Ovary (tissue), 10 donors: ENCODE measurements around the gene DSG1. TPM values are rescaled to one million over a fixed set of nuclear protein-coding genes. Genes with fewer than 3 reads are reported as not detected.

Experiments
- DNase-seq, 5 donors: peaks; one replicate each; pipeline ENCODE4 v3.0.0-alpha.2; 2019 to 2020
- H3K27ac ChIP-seq, 2 donors: fragments of 200-600 bp; one replicate each; pipeline versions ENCODE4 v1.5.1 to v1.8.0; 2019 to 2022
- H3K27me3 ChIP-seq: fragments of 200-600 bp; one replicate; pipeline ENCODE4 v1.8.0; 2022
- H3K36me3 ChIP-seq: fragments of 200-600 bp; sonication (generic); one replicate; pipeline ENCODE4 v1.5.1; 2019
- H3K4me1 ChIP-seq: one replicate; pipeline ENCODE4 v1.8.1; 2013; ENCODE audit warnings: mild to moderate bottlenecking, moderate library complexity; ENCODE audit not compliant: insufficient read depth
- H3K4me3 ChIP-seq: fragments of 200-600 bp; sonication (generic); one replicate; pipeline ENCODE4 v1.5.1; 2017
- H3K9me3 ChIP-seq, 2 donors: fragments of 200-600 bp in 1 of 2; sonication (generic) in 1 of 2; one replicate each; pipeline versions ENCODE4 v1.5.1 to v1.8.1; 2013 to 2019; ENCODE audit warnings: mild to moderate bottlenecking in 1 of 2, moderate library complexity in 1 of 2
- EP300 ChIP-seq: sonication (generic); formaldehyde crosslinking; IDR thresholded peaks from one replicate; pipeline ENCODE4 v1.6.1; 2017; ENCODE audit warnings: antibody characterized with exemption
- POLR2A ChIP-seq: fragments of 450-650 bp; IDR thresholded peaks from one replicate; pipeline ENCODE4 v1.6.1; 2017; ENCODE audit warnings: antibody characterized with exemption, mild to moderate bottlenecking, moderate library complexity
- WGBS, 3 donors: extraction: QIAGEN DNeasy Blood & Tissue Kit in 1 of 3; methylation state at CpG; one replicate each; pipeline versions ENCODE4 v1.1.5 to v1.1.7; 2013 to 2017; 5-methylcytosine and 5-hydroxymethylcytosine counted together
- intact Hi-C, 4 donors: fragments of 100-400 bp; cut with DNase I; formaldehyde crosslinking; loops; one replicate each; pipeline versions ENCODE4 v1.11.0 to v1.15.1; 2022 to 2023
- long read RNA-seq, 3 donors: library from polyadenylated mRNA in 2 of 3; unstranded in 2 of 3; transcript quantifications; one replicate each; pipeline ENCODE4 v2.0.0 and lab custom pipeline, GENCODE V29; 2021 to 2026
- polyA plus RNA-seq, 2 donors: library from polyadenylated mRNA; stranded (reverse); fragments of 200-250 nt in 1 of 2; fragments of 350-450 nt in 1 of 2; fragmentation: Illumina TruSeq in 1 of 2; extraction: RNeasy Lipid Tissue Mini Kit (QIAGEN cat#74804) in 1 of 2; gene quantifications; one replicate each; pipeline ENCODE4 v1.2.3, GENCODE V29; 2013 to 2014
- total RNA-seq, 7 donors: library from RNA; depleted of rRNA in 2 of 7; stranded (reverse); fragments of >200 nt in 2 of 7; fragmentation: NEBNext Ultra II Directional in 3 of 7; extraction: Animal tissue kit (Norgen Biotek cat#: 25700) in 3 of 7; gene quantifications; one replicate each; pipeline versions ENCODE4 v1.1.0 to v1.2.4, GENCODE V29; 2016 to 2023
- TF ChIP-seq, protein P1 (sequence below), 3 donors: fragments of 450-650 bp in 2 of 3; fragments of 200-600 bp in 1 of 3; IDR thresholded peaks; one replicate each; pipeline versions ENCODE4 v1.5.1 to v1.8.0; 2016 to 2022; ENCODE audit warnings: antibody characterized with exemption in 3 of 3, mild to moderate bottlenecking in 1 of 3
- donor health status: DM: no; HTN: no; CAD: no; lungs with moderate emphysema.
- donor health status: DM: no; HTN: no; CAD: no.
- donor health status: Bipolar disorder and iron deficiency.
- donor health status: DM: yes; HTN: yes; CAD: no.
- donor health status: DM: no; HTN: no; CAD: no.
- donor health status: DM: yes; HTN: yes; CAD: no.

The DSG1 gene
- total RNA-seq (not detected), polyA plus RNA-seq (not detected)
- long read RNA-seq, donor 1 = 0 reads
- long read RNA-seq, donor 2 = 0 reads
- long read RNA-seq, donor 3 = 0 reads

DNA sequence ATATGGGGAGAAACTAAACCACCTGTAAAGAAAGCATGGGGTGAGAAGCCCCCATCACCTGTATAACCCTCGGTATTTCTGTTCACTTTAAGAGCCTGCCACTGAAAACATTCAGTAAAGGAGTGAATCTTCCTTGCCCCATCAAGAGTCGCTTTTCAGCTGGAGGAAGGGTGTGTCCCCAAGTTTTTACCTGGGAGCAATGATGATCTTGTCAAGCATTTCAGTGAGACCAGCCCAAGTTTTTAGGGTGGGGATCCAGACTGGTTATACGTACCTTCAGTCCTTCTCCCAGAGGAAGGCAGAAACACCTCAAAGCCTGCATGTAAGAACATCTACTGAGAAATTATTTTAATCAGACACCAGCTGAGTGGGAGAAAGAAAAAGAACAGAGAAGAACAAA is at the start of gene DSG1:
Gene DSG1 (plus strand): TSS at position 301 of the 400 bp plus-strand sequence. CDS start 141 bp downstream, outside the sequence.
- WGBS, 3 donors = 86 to 88% (median 88%) methylated on average over 3 of the region's 3 CpGs

DNA sequence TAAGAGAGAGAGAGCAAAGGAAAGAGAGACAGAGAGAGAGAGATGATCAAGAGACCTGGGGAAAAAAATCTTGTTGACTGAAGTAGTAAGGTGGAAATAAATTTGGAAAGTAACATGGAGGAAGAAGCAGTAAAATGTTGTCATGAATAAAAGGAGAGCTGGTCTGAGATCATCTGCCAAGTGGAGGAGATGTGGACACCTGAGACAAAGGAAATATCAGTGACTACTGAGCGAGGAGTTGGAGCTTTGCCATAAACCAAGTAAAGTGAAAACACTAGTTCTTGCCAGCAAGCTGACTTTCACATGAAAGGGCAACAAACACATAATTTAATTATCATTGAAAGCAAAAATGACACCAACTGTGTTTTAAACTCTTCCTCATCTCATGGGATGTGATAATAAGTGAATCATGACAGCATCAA is 49.0 kb upstream of the DSG1 start:
- WGBS, 3 donors = 7 to 32% (median 32%) methylated on average over 1 of the region's 1 CpG
- intact Hi-C loops = no loop called here

More for the DNA sequence above, at the start of gene DSG1:
- Histone ChIP-seq H3K27me3 (no peaks in the 10 kb centered on the region), H3K36me3 (no peaks in the 10 kb centered on the region), H3K4me1 (no peaks in the 10 kb centered on the region), H3K4me3 (no peak within 1 kb of the TSS), H3K27ac (no peak within 1 kb of the TSS), H3K9me3 (no peaks in the 10 kb centered on the region)
- TF ChIP-seq, protein P1, sequence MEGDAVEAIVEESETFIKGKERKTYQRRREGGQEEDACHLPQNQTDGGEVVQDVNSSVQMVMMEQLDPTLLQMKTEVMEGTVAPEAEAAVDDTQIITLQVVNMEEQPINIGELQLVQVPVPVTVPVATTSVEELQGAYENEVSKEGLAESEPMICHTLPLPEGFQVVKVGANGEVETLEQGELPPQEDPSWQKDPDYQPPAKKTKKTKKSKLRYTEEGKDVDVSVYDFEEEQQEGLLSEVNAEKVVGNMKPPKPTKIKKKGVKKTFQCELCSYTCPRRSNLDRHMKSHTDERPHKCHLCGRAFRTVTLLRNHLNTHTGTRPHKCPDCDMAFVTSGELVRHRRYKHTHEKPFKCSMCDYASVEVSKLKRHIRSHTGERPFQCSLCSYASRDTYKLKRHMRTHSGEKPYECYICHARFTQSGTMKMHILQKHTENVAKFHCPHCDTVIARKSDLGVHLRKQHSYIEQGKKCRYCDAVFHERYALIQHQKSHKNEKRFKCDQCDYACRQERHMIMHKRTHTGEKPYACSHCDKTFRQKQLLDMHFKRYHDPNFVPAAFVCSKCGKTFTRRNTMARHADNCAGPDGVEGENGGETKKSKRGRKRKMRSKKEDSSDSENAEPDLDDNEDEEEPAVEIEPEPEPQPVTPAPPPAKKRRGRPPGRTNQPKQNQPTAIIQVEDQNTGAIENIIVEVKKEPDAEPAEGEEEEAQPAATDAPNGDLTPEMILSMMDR (IDR thresholded peaks at IDR 0.05) = no peak
- TF ChIP-seq POLR2A (no peak), EP300 (no peak)
- DNase-seq = no peak
- intact Hi-C loops = no loop called here

DNA sequence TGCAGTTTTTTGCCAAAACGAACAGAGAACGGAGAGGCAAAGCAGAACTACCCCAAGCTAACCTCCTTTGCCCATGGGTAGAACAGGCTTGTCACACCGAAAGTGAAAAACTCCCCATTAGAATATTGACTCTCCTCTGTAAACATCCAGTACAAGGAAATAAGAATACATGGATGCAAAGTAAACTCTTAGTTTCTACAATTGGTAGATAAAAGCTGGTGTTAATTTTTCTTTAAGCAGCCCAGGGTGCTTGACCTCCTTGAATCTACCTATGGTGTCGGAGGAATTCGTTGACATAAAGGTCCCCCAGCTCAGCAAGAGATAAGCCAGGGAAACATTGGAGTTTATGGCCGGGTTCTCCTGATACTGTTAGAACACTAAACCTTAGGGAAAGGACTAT is 48.4 kb upstream of the DSG1 start:
- no peak for DNase-seq
- H3K27me3 ChIP-seq = no peaks in the 10 kb centered on the region
- TF ChIP-seq, protein P1 (IDR thresholded peaks at IDR 0.05) = no peak
- TF ChIP-seq EP300 (no peak), POLR2A (no peak)
- no peak overlapping the region for H3K4me3 ChIP-seq
- no peak overlapping the region for H3K27ac ChIP-seq
- 51 to 65% (median 55%) methylated on average over 6 of the region's 6 CpGs for WGBS, 3 donors
- no peaks in the 10 kb centered on the region for H3K36me3 ChIP-seq
- intact Hi-C loops = no loop called here
- H3K9me3 ChIP-seq = no peaks in the 10 kb centered on the region
- no peaks in the 10 kb centered on the region for H3K4me1 ChIP-seq

More for the DNA sequence above, 49.0 kb upstream of the DSG1 start:
- Histone ChIP-seq H3K36me3 (no peaks in the 10 kb centered on the region), H3K27me3 (no peaks in the 10 kb centered on the region), H3K4me1 (no peaks in the 10 kb centered on the region), H3K4me3 (no peak overlapping the region), H3K27ac (no peak overlapping the region), H3K9me3 (no peaks in the 10 kb centered on the region)
- DNase-seq = no peak
- TF ChIP-seq EP300 (no peak), POLR2A (no peak)

DNA sequence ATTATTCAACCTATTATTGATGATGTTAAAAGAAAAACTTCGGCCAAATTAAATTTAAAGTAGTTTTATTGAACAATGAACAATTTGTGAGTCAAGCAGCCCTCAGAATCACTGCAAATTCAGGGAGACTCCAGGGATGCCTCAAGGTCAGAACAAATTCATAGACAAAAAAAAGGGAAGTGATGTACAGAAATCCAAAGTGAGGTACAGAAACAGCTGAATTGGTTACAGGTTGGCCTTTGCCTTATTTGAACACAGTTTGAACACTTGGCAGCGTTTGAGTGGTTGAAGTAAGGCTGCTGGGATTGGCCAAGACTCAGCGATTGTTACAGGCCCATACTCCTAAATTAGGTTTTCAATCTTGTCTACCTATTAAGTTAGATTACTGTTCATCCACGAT is 47.4 kb upstream of the DSG1 start:
- 91 to 93% (median 93%) methylated on average over 4 of the region's 4 CpGs for WGBS, 3 donors
- no peaks in the 10 kb centered on the region for H3K9me3 ChIP-seq
- no peak for DNase-seq
- no peaks in the 10 kb centered on the region for H3K27me3 ChIP-seq
- no peak overlapping the region for H3K27ac ChIP-seq
- no peak overlapping the region for H3K4me3 ChIP-seq
- no peak for TF ChIP-seq EP300
- TF ChIP-seq POLR2A = no peak
- TF ChIP-seq, protein P1 (IDR thresholded peaks at IDR 0.05) = no peak
- intact Hi-C loops = no loop called here
- no peaks in the 10 kb centered on the region for H3K4me1 ChIP-seq
- H3K36me3 ChIP-seq = no peaks in the 10 kb centered on the region

DNA sequence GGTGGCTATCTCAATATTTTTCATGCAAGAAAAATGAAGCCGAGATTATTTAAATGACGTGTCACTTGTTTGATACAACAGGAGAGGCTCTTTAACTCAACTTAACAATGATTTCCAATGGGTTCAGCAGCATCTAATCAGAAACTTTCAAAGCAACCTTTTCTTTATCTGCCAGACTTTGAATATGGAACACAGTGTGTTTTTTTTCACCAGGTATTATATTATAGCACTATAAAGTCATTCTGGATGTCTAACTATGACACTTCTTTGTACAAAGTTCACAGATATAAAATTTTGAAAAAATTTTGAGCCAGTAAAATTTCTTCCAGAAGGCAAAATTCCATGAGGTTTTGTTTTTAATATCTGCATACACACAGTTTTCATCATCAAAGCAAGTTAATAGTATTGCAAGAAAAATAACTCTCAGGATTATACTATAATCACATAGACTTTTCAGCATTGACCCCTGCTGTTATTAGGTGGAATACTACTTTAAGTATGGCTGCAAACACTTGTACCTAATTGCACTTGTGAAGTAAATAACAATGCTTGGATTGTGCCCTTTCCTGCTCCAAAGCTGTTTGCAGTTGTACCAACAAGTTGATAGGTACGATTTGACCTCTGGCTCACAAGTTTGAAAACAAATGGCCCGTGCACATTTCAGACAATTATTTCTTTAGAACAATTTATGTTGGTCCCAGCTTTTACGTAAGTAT is 44.0 kb upstream of the DSG1 start:
- no peaks in the 10 kb centered on the region for H3K27me3 ChIP-seq
- H3K4me1 ChIP-seq = no peaks in the 10 kb centered on the region
- 42 to 55% (median 50%) methylated on average over 5 of the region's 5 CpGs for WGBS, 3 donors
- intact Hi-C loops = no loop called here
- no peaks in the 10 kb centered on the region for H3K9me3 ChIP-seq
- H3K4me3 ChIP-seq = no peak overlapping the region
- no peak for DNase-seq
- no peak for TF ChIP-seq EP300
- TF ChIP-seq, protein P1 (IDR thresholded peaks at IDR 0.05) = no peak
- TF ChIP-seq POLR2A = no peak
- no peak overlapping the region for H3K27ac ChIP-seq
- no peaks in the 10 kb centered on the region for H3K36me3 ChIP-seq
